MCF 10A (cell line): ENCODE results near the gene CCDC61. TPM values are rescaled to one million over a fixed set of nuclear protein-coding genes. Genes with fewer than 3 reads are reported as not detected.

Source experiments
- BruUV-seq: library from RNA; stranded (reverse); fragments of 400-500 nt; replicated peaks from 2 replicates; lab custom pipeline; 2021; lab: Mats Ljungman, UMichigan
- CTCF ChIA-PET: fragments of 300-600 bp; sonication (Branson Sonifier 250); formaldehyde crosslinking; extraction: SDS; loops from one replicate; lab custom pipeline; 2021; ENCODE audit warnings: antibody characterized with exemption, inconsistent platforms; lab: Yijun Ruan, JAX
- POLR2A ChIA-PET: fragments of 300-600, 350-650 bp; sonication (Branson Sonifier 250); formaldehyde crosslinking; extraction: SDS; loops from one replicate; lab custom pipeline; 2020; ENCODE audit warnings: antibody characterized with exemption, inconsistent platforms; lab: Yijun Ruan, JAX
- DNase-seq: peaks from one replicate; pipeline ENCODE4 v3.0.0-alpha.2; 2018; ENCODE audit not compliant: unreplicated experiment
- H3K27ac Mint-ChIP-seq: one replicate; pipeline ENCODE4 v1.8.0; 2022; ENCODE audit warnings: mild to moderate bottlenecking, low read depth, mixed read lengths; ENCODE audit not compliant: unreplicated experiment
- H3K27me3 Mint-ChIP-seq: one replicate; pipeline ENCODE4 v1.8.0; 2022; ENCODE audit warnings: mixed read lengths; ENCODE audit not compliant: insufficient read depth, unreplicated experiment
- H3K36me3 Mint-ChIP-seq: one replicate; pipeline ENCODE4 v1.8.0; 2022; ENCODE audit warnings: mild to moderate bottlenecking, moderate library complexity, mixed read lengths; ENCODE audit not compliant: insufficient read depth, unreplicated experiment
- H3K4me1 Mint-ChIP-seq: one replicate; pipeline ENCODE4 v1.8.0; 2022; ENCODE audit warnings: mixed read lengths; ENCODE audit not compliant: insufficient read depth, unreplicated experiment
- H3K4me3 Mint-ChIP-seq: one replicate; pipeline ENCODE4 v1.8.0; 2022; ENCODE audit warnings: mild to moderate bottlenecking, moderate library complexity, mixed read lengths; ENCODE audit not compliant: unreplicated experiment
- H3K9me3 Mint-ChIP-seq: one replicate; pipeline ENCODE4 v1.8.0; 2022; ENCODE audit warnings: mixed read lengths; ENCODE audit not compliant: unreplicated experiment
- intact Hi-C: fragments of 100-400 bp; cut with micrococcal nuclease; formaldehyde crosslinking; loops from 2 replicates; pipeline ENCODE4 v1.14.1; 2022
- total RNA-seq: library from RNA; stranded (reverse); gene quantifications from 2 replicates; pipeline ENCODE4 v1.2.3, GENCODE V29; 2022
- TF ChIP-seq, protein P1 (sequence below): fragments of 200-600 bp; IDR thresholded peaks from one replicate; pipeline ENCODE4 v1.8.0; 2022; ENCODE audit warnings: antibody characterized with exemption, mild to moderate bottlenecking; ENCODE audit not compliant: unreplicated experiment

Gene CCDC61
- total RNA-seq, 1 experiment from 2014 or later: 18.9 TPM

DNA sequence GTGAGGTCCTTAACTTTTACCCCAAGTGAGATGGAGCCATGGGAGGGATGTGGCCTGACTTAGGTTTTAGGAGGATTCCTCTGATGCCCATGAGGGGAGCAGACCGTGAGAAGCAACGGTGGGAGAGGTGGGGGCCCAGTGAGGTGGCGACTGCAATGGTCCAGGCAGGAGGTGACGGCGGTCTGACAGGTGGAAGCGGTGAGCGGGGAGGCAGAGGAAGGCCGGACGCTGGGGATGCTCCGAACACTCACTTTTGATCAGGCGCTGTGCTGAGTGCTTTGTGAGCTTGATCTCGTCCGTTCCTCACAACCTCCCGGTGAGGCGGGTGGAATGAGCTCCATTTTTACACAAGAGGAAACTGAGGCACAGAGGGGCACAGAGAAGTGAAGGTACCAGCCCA is 33.2 kb upstream of the CCDC61 start:
- DNase-seq: no peak
- ChIA-PET POLR2A (interaction anchor here (0.7 kb wide), 1 partner anchor 59 kb away, joined by 3 read pairs; the partner anchor contains the start of gene MYPOP), CTCF (no interaction called here)
- H3K4me3 Mint-ChIP-seq: no peak overlapping the region
- H3K27ac Mint-ChIP-seq: no peak overlapping the region
- H3K9me3 Mint-ChIP-seq: no peaks in the 10 kb centered on the region
- peaks cover 21% of the 10 kb centered on the region for H3K4me1 Mint-ChIP-seq
- H3K36me3 Mint-ChIP-seq: no peaks in the 10 kb centered on the region
- intact Hi-C loops: no loop called here
- peaks cover 42% of the 10 kb centered on the region for H3K27me3 Mint-ChIP-seq
- TF ChIP-seq, protein P1, sequence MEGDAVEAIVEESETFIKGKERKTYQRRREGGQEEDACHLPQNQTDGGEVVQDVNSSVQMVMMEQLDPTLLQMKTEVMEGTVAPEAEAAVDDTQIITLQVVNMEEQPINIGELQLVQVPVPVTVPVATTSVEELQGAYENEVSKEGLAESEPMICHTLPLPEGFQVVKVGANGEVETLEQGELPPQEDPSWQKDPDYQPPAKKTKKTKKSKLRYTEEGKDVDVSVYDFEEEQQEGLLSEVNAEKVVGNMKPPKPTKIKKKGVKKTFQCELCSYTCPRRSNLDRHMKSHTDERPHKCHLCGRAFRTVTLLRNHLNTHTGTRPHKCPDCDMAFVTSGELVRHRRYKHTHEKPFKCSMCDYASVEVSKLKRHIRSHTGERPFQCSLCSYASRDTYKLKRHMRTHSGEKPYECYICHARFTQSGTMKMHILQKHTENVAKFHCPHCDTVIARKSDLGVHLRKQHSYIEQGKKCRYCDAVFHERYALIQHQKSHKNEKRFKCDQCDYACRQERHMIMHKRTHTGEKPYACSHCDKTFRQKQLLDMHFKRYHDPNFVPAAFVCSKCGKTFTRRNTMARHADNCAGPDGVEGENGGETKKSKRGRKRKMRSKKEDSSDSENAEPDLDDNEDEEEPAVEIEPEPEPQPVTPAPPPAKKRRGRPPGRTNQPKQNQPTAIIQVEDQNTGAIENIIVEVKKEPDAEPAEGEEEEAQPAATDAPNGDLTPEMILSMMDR: no peak
- BruUV-seq: no TSS peak

DNA sequence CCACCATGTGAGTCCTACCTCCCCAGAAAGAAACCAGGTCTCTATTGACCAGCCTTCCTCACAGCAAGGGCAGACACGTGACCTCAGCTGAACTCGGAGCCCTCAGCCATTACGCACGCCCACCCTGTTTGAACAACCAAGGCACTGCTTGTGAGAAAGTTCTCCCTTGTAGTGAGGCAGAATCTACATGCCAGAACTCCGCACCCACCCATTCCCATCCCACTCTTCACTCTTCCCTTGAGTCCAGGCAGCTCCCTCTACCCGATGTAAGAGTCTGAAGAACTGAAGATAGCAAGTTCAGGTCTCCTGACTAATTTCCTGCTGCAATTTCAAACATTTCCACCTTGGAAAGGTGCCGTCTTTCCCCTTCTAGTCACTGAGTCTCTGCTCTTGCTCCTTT is 28.0 kb upstream of the CCDC61 start:
- BruUV-seq: no TSS peak
- no peaks in the 10 kb centered on the region for H3K9me3 Mint-ChIP-seq

DNA sequence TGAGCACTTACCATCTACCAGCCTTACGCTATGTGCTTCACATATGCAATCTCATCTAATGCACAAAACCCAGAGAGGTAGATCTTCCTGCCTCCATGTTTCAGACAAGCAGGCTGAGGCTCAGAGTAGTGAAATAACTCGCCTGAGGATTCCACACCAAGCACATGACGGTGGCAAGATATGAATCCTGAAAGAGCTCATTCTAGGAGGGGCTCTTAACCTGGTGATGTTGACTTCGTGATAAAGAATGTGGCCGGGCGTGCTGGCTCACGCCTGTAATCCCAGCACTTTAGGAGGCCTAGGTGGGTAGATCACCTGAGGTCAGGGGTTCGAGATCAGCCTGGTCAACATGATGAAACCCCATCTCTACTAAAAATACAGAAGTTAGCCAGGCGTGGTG is 26.6 kb upstream of the CCDC61 start:
- BruUV-seq: no TSS peak
- CTCF ChIA-PET: interaction anchor here (0.6 kb wide), 1 partner anchor 643 kb away, joined by 3 read pairs; no protein-coding TSS in a partner anchor
- TF ChIP-seq, protein P1: no peak
- peaks cover 83% of the 10 kb centered on the region for H3K27me3 Mint-ChIP-seq
- intact Hi-C loops: no loop called here
- no peak for DNase-seq
- POLR2A ChIA-PET: interaction anchor here (2.3 kb wide), 1 partner anchor 27 kb away, joined by 10 read pairs; the partner anchor contains the start of gene CCDC61
- H3K4me1 Mint-ChIP-seq: peaks cover 11% of the 10 kb centered on the region
- H3K4me3 Mint-ChIP-seq: no peak overlapping the region
- no peaks in the 10 kb centered on the region for H3K9me3 Mint-ChIP-seq
- no peak overlapping the region for H3K27ac Mint-ChIP-seq
- H3K36me3 Mint-ChIP-seq: no peaks in the 10 kb centered on the region

More for the DNA sequence above, 28.0 kb upstream of the CCDC61 start:
- no peak overlapping the region for H3K4me3 Mint-ChIP-seq
- intact Hi-C loops: no loop called here
- POLR2A ChIA-PET: no interaction called here
- TF ChIP-seq, protein P1: no peak
- H3K27ac Mint-ChIP-seq: no peak overlapping the region
- H3K36me3 Mint-ChIP-seq: no peaks in the 10 kb centered on the region
- H3K4me1 Mint-ChIP-seq: peaks cover 6% of the 10 kb centered on the region
- CTCF ChIA-PET: no interaction called here
- DNase-seq: no peak
- peaks cover 74% of the 10 kb centered on the region for H3K27me3 Mint-ChIP-seq

DNA sequence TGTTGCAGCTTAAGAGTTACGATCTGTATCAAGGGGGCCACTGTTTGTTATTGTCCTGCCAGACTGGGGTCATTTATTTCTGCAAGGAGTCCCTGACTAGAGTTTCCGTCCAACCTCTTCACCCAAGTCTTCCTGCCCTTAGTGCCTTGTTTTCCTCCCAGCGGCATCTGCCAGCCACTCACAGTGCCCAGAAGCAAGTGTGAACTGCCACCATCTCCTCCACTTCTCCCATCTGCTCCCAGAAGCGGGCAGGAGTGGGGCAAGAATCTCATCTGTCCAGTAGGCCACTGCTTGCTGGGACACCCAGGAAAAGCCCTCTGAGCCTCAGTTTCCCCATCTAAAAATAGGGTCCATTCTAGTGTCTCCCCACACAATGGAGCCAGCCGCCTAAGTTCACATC is 25.6 kb upstream of the CCDC61 start:
- no peaks in the 10 kb centered on the region for H3K36me3 Mint-ChIP-seq
- peaks cover 80% of the 10 kb centered on the region for H3K27me3 Mint-ChIP-seq
- peaks cover 11% of the 10 kb centered on the region for H3K4me1 Mint-ChIP-seq
- no peak overlapping the region for H3K4me3 Mint-ChIP-seq
- CTCF ChIA-PET: interaction anchor here (0.8 kb wide), 1 partner anchor 40 kb away, joined by 3 read pairs; no protein-coding TSS in a partner anchor
- no peak for DNase-seq
- no peak overlapping the region for H3K27ac Mint-ChIP-seq
- no TSS peak for BruUV-seq
- POLR2A ChIA-PET: interaction anchor here (2.3 kb wide), 1 partner anchor 25 kb away, joined by 10 read pairs; the partner anchor contains the start of gene CCDC61
- intact Hi-C loops: no loop called here
- TF ChIP-seq, protein P1: no peak
- H3K9me3 Mint-ChIP-seq: no peaks in the 10 kb centered on the region
